SU-DHL-6 (cell line): Measurements from ENCODE around the gene IL1R1.

Experiments used
- CTCF ChIP-seq: fragments of 200-600 bp; sonication (generic); IDR thresholded peaks from one replicate; pipeline ENCODE4 v1.5.1; 2017; ENCODE audit warnings: antibody characterized with exemption, mild to moderate bottlenecking, low read length, moderate library complexity; ENCODE audit not compliant: insufficient read depth, poor library complexity, severe bottlenecking
- EZH2phosphoT487 ChIP-seq: fragments of 200-600 bp; sonication (generic), shearing (Covaris generic); conservative IDR thresholded peaks from 2 replicates; pipeline ENCODE4 v1.6.1; 2018; ENCODE audit warnings: mild to moderate bottlenecking, antibody characterized with exemption, low read length, moderate library complexity, mixed read lengths

- no peak for TF ChIP-seq CTCF
- no peak for TF ChIP-seq EZH2phosphoT487
Observed at GRCh38 chr2:102120701-102121159, 21.8 kb upstream of the IL1R1 start.
